Activated CD8-positive, alpha-beta T cell treated with anti-CD3 and anti-CD28 coated beads, Interleukin-2, amount 10 ng/mL, durations not matched to agents 7 days and 5 days (primary cell): ENCODE results near the gene CEP63. TPM values are rescaled to one million over a fixed set of nuclear protein-coding genes. Genes with fewer than 3 reads are reported as not detected.

ENCODE experiments used
- ATAC-seq: fragments of 150-1000 bp; cut with Tn5 transposase; one replicate; pipeline ENCODE4 v1.10.0; 2021; ENCODE audit warnings: moderate library complexity
- CTCF ChIA-PET: fragments of 350-600 bp; sonication (Branson Sonifier 250); formaldehyde crosslinking; loops from one replicate; lab custom pipeline; 2021; ENCODE audit warnings: antibody characterized with exemption; lab: Charles Lee
- POLR2A ChIA-PET: fragments of 350-600 bp; sonication (Branson Sonifier 250); formaldehyde crosslinking; loops from one replicate; lab custom pipeline; 2021; ENCODE audit warnings: antibody characterized with exemption; lab: Charles Lee
- DNase-seq: peaks from one replicate; pipeline ENCODE4 v3.0.0-alpha.2; 2020
- H3K27ac Mint-ChIP-seq: one replicate; pipeline ENCODE4 v1.8.0; 2021; ENCODE audit warnings: mild to moderate bottlenecking, mixed read lengths
- H3K27me3 Mint-ChIP-seq: one replicate; pipeline ENCODE4 v1.8.0; 2021; ENCODE audit warnings: low read depth, mixed read lengths
- H3K36me3 Mint-ChIP-seq: one replicate; pipeline ENCODE4 v1.8.0; 2021; ENCODE audit warnings: low read depth, mixed read lengths
- H3K4me1 Mint-ChIP-seq: one replicate; pipeline ENCODE4 v1.8.0; 2021; ENCODE audit warnings: low read depth, mixed read lengths
- H3K4me3 Mint-ChIP-seq: one replicate; pipeline ENCODE4 v1.8.0; 2021; ENCODE audit warnings: mild to moderate bottlenecking, mixed read lengths
- H3K9me3 Mint-ChIP-seq: one replicate; pipeline ENCODE4 v1.8.0; 2022; ENCODE audit warnings: mixed read lengths; ENCODE audit not compliant: insufficient read depth
- total RNA-seq, 2 experiments: library from RNA; stranded (reverse); gene quantifications; one replicate each; pipeline ENCODE4 v1.2.3, GENCODE V29; 2021

The CEP63 gene
- total RNA-seq, 2 experiments from 2014 or later = 26.5 to 27.7 TPM

- H3K9me3 Mint-ChIP-seq = no peaks in the 10 kb centered on the region
- POLR2A ChIA-PET = no interaction called here
- peaks cover 4% of the 10 kb centered on the region for H3K27me3 Mint-ChIP-seq
- H3K4me1 Mint-ChIP-seq = peaks cover 4% of the 10 kb centered on the region
- ATAC-seq (no peak), DNase-seq (no peak)
- H3K27ac Mint-ChIP-seq = no peak overlapping the region
- no peaks in the 10 kb centered on the region for H3K36me3 Mint-ChIP-seq
- CTCF ChIA-PET = interaction anchor here (1.3 kb wide), 1 partner anchor 38 kb away, joined by 3 read pairs; no protein-coding TSS in a partner anchor
- H3K4me3 Mint-ChIP-seq = no peak overlapping the region
Observed at GRCh38 chr3:134603480-134603879, 117.6 kb downstream of the CEP63 start.

GRCh38 chr3:134603956-134604355, 118.1 kb downstream of the CEP63 start:
- CTCF ChIA-PET = interaction anchor here (1.3 kb wide), 1 partner anchor 38 kb away, joined by 3 read pairs; no protein-coding TSS in a partner anchor
- Mint-ChIP-seq H3K36me3 (no peaks in the 10 kb centered on the region), H3K4me1 (peaks cover 4% of the 10 kb centered on the region), H3K27me3 (peaks cover 4% of the 10 kb centered on the region), H3K4me3 (no peak overlapping the region), H3K27ac (no peak overlapping the region), H3K9me3 (no peaks in the 10 kb centered on the region)
- POLR2A ChIA-PET = no interaction called here
- no peak for ATAC-seq
- no peak for DNase-seq

GRCh38 chr3:134605556-134605955, 119.7 kb downstream of the CEP63 start:
- POLR2A ChIA-PET = no interaction called here
- H3K36me3 Mint-ChIP-seq = no peaks in the 10 kb centered on the region
- ATAC-seq (no peak), DNase-seq (no peak)
- H3K27ac Mint-ChIP-seq = no peak overlapping the region
- H3K27me3 Mint-ChIP-seq = peaks cover 4% of the 10 kb centered on the region
- H3K9me3 Mint-ChIP-seq = no peaks in the 10 kb centered on the region
- CTCF ChIA-PET = no interaction called here
- no peak overlapping the region for H3K4me3 Mint-ChIP-seq
- peaks cover 3% of the 10 kb centered on the region for H3K4me1 Mint-ChIP-seq

GRCh38 chr3:134606033-134607025, 120.5 kb downstream of the CEP63 start:
- no peaks in the 10 kb centered on the region for H3K9me3 Mint-ChIP-seq
- POLR2A ChIA-PET = no interaction called here
- no peak for ATAC-seq

GRCh38 chr3:134607054-134608022, 121.5 kb downstream of the CEP63 start:
- peaks cover 4% of the 10 kb centered on the region for H3K27me3 Mint-ChIP-seq
- no peak for DNase-seq
- H3K4me1 Mint-ChIP-seq = no peaks in the 10 kb centered on the region
- no peaks in the 10 kb centered on the region for H3K9me3 Mint-ChIP-seq
- CTCF ChIA-PET = no interaction called here
- POLR2A ChIA-PET = no interaction called here
- ATAC-seq = no peak
- no peak overlapping the region for H3K27ac Mint-ChIP-seq
- no peaks in the 10 kb centered on the region for H3K36me3 Mint-ChIP-seq
- H3K4me3 Mint-ChIP-seq = no peak overlapping the region

More at GRCh38 chr3:134606033-134607025, 120.5 kb downstream of the CEP63 start:
- H3K36me3 Mint-ChIP-seq = no peaks in the 10 kb centered on the region
- CTCF ChIA-PET = no interaction called here
- H3K27ac Mint-ChIP-seq = no peak overlapping the region
- DNase-seq = no peak
- peaks cover 4% of the 10 kb centered on the region for H3K27me3 Mint-ChIP-seq
- no peaks in the 10 kb centered on the region for H3K4me1 Mint-ChIP-seq
- H3K4me3 Mint-ChIP-seq = no peak overlapping the region

GRCh38 chr3:134608023-134608770, 122.3 kb downstream of the CEP63 start:
- Mint-ChIP-seq H3K4me1 (no peaks in the 10 kb centered on the region), H3K9me3 (no peaks in the 10 kb centered on the region), H3K27me3 (peaks cover 4% of the 10 kb centered on the region), H3K27ac (no peak overlapping the region), H3K4me3 (no peak overlapping the region), H3K36me3 (no peaks in the 10 kb centered on the region)
- ChIA-PET POLR2A (no interaction called here), CTCF (no interaction called here)
- no peak for DNase-seq
- no peak for ATAC-seq

- CTCF ChIA-PET = interaction anchor here (1.0 kb wide), 1 partner anchor 8 kb away, joined by 3 read pairs; no protein-coding TSS in a partner anchor
- Mint-ChIP-seq H3K36me3 (no peaks in the 10 kb centered on the region), H3K27me3 (peaks cover 4% of the 10 kb centered on the region), H3K9me3 (no peaks in the 10 kb centered on the region), H3K4me1 (no peaks in the 10 kb centered on the region), H3K4me3 (no peak overlapping the region), H3K27ac (no peak overlapping the region)
- DNase-seq (no peak), ATAC-seq (no peak)
- POLR2A ChIA-PET = no interaction called here
Observed at GRCh38 chr3:134608771-134609435, 123.0 kb downstream of the CEP63 start.

- ATAC-seq (no peak), DNase-seq (no peak)
- H3K27ac Mint-ChIP-seq = no peak overlapping the region
- no peaks in the 10 kb centered on the region for H3K9me3 Mint-ChIP-seq
- peaks cover 4% of the 10 kb centered on the region for H3K27me3 Mint-ChIP-seq
- no peak overlapping the region for H3K4me3 Mint-ChIP-seq
- ChIA-PET POLR2A (no interaction called here), CTCF (interaction anchor here (1.0 kb wide), 1 partner anchor 9 kb away, joined by 3 read pairs; no protein-coding TSS in a partner anchor)
- no peaks in the 10 kb centered on the region for H3K36me3 Mint-ChIP-seq
- no peaks in the 10 kb centered on the region for H3K4me1 Mint-ChIP-seq
Observed at GRCh38 chr3:134609821-134610431, 124.1 kb downstream of the CEP63 start.

GRCh38 chr3:134610432-134611385, 124.9 kb downstream of the CEP63 start:
- DNase-seq = no peak
- ATAC-seq = no peak
- POLR2A ChIA-PET = no interaction called here
- no peaks in the 10 kb centered on the region for H3K36me3 Mint-ChIP-seq
- no peak overlapping the region for H3K27ac Mint-ChIP-seq
- CTCF ChIA-PET = no interaction called here
- no peaks in the 10 kb centered on the region for H3K9me3 Mint-ChIP-seq
- no peak overlapping the region for H3K4me3 Mint-ChIP-seq
- peaks cover 4% of the 10 kb centered on the region for H3K27me3 Mint-ChIP-seq
- no peaks in the 10 kb centered on the region for H3K4me1 Mint-ChIP-seq

GRCh38 chr3:134611516-134611915, 125.7 kb downstream of the CEP63 start:
- DNase-seq = no peak

More at GRCh38 chr3:134611516-134611915, 125.7 kb downstream of the CEP63 start:
- ChIA-PET POLR2A (no interaction called here), CTCF (no interaction called here)
- no peaks in the 10 kb centered on the region for H3K4me1 Mint-ChIP-seq
- H3K27ac Mint-ChIP-seq = no peak overlapping the region
- H3K9me3 Mint-ChIP-seq = no peaks in the 10 kb centered on the region
- H3K4me3 Mint-ChIP-seq = no peak overlapping the region
- H3K36me3 Mint-ChIP-seq = no peaks in the 10 kb centered on the region
- no peak for ATAC-seq
- peaks cover 5% of the 10 kb centered on the region for H3K27me3 Mint-ChIP-seq
